Neural progenitor cell (in vitro differentiated cells): ENCODE data around the gene ALG12.

ENCODE experiments used
- CTCF ChIP-seq: fragments of 200-600 bp; sonication (generic); IDR thresholded peaks from 2 replicates; pipeline ENCODE4 v1.5.1; 2017; ENCODE audit warnings: antibody characterized with exemption, mild to moderate bottlenecking
- EZH2 ChIP-seq: fragments of 200-600 bp; sonication (generic); IDR thresholded peaks from 2 replicates; pipeline ENCODE4 v1.6.1; 2017; ENCODE audit warnings: antibody characterized with exemption, mild to moderate bottlenecking, moderate library complexity

- TF ChIP-seq CTCF (no peak), EZH2 (no peak)
Measured at GRCh38 chr22:49856343-49856742, 61.9 kb downstream of the ALG12 start.
